Endothelial cell of umbilical vein (primary cell): ENCODE measurements around the gene SPAG4. TPM values are rescaled to one million over a fixed set of nuclear protein-coding genes. Genes with fewer than 3 reads are reported as not detected.

ENCODE experiments used
- BruUV-seq: library from RNA; stranded (reverse); fragments of 400-500 nt; replicated peaks from 2 replicates; lab custom pipeline; 2021; lab: Mats Ljungman, UMichigan
- CTCF ChIA-PET: fragments of 300-600, 350-600 bp; sonication (Branson Sonifier 250); formaldehyde crosslinking; loops from one replicate; lab custom pipeline; 2021; ENCODE audit warnings: antibody characterized with exemption, inconsistent platforms; lab: Charles Lee
- POLR2A ChIA-PET: fragments of 300-600, 350-600 bp; sonication (Branson Sonifier 250); formaldehyde crosslinking; loops from one replicate; lab custom pipeline; 2021; ENCODE audit warnings: antibody characterized with exemption, inconsistent platforms; lab: Charles Lee
- DNase-seq: peaks from one replicate; pipeline ENCODE4 v3.0.0-alpha.2; 2011; ENCODE audit warnings: low read depth, low spot score
- FAIRE-seq: peaks from 2 replicates; lab custom pipeline; 2011; peaks lifted over from hg19 to GRCh38; lab: Jason Lieb, UNC
- H2AFZ ChIP-seq: 2 replicates; pipeline ENCODE4 v1.6.0; 2012; ENCODE audit warnings: low read depth, low read length, control low read depth, inconsistent platforms
- H3K27ac ChIP-seq: 2 replicates; pipeline ENCODE4 v1.5.1; 2011; ENCODE audit warnings: low read depth, mild to moderate bottlenecking, control low read depth, low read length, moderate library complexity; ENCODE audit not compliant: insufficient read depth
- H3K27me3 ChIP-seq, 2 experiments: 2 replicates each; pipeline versions ENCODE4 v1.6.0 to v1.6.1; 2011; ENCODE audit warnings: low read length in 2 of 2, mixed read lengths in 1 of 2; ENCODE audit not compliant: control insufficient read depth in 2 of 2, insufficient read depth in 2 of 2
- H3K36me3 ChIP-seq, 2 experiments: 2 replicates in 1 of 2; 3 replicates in 1 of 2; pipeline ENCODE4 v1.5.1; 2011; ENCODE audit warnings: low read length in 2 of 2, mild to moderate bottlenecking in 1 of 2, moderate library complexity in 1 of 2; ENCODE audit not compliant: control insufficient read depth in 2 of 2, insufficient read depth in 2 of 2; ENCODE audit errors: extremely low read depth in 1 of 2
- H3K4me1 ChIP-seq: 3 replicates; pipeline ENCODE4 v1.5.1; 2011; ENCODE audit warnings: mild to moderate bottlenecking, low read length; ENCODE audit not compliant: control insufficient read depth, insufficient read depth; ENCODE audit errors: extremely low read depth
- H3K4me2 ChIP-seq: 2 replicates; pipeline ENCODE4 v1.6.1; 2011; ENCODE audit warnings: low read length, control low read depth, mixed read lengths; ENCODE audit not compliant: insufficient read depth
- H3K4me3 ChIP-seq, 3 experiments: fragments of 200-600 bp in 1 of 3; sonication (generic), shearing (Covaris generic) in 1 of 3; replicated peaks in 1 of 3; 2 replicates each; pipeline ENCODE4 v1.5.1; 2011 to 2016; ENCODE audit warnings: control low read depth in 3 of 3, low read length in 3 of 3, mild to moderate bottlenecking in 2 of 3, inconsistent platforms in 1 of 3, low read depth in 1 of 3, moderate library complexity in 1 of 3; ENCODE audit not compliant: insufficient read depth in 1 of 3
- H3K79me2 ChIP-seq: 2 replicates; pipeline ENCODE4 v1.6.0; 2012; ENCODE audit warnings: low read length, inconsistent platforms; ENCODE audit not compliant: control insufficient read depth, insufficient read depth
- H3K9ac ChIP-seq: replicated peaks from 2 replicates; pipeline ENCODE3; 2011; ENCODE audit warnings: low read length, control low read depth; ENCODE audit not compliant: insufficient read depth; ENCODE audit errors: extremely low read depth
- H3K9me1 ChIP-seq: replicated peaks from 3 replicates; pipeline ENCODE4 v1.6.0; 2011; ENCODE audit warnings: mild to moderate bottlenecking, low read length; ENCODE audit not compliant: control insufficient read depth, insufficient read depth; ENCODE audit errors: extremely low read depth
- H3K9me3 ChIP-seq: replicated peaks from 2 replicates; pipeline ENCODE4 v1.5.1; 2012; ENCODE audit warnings: low read length, inconsistent platforms; ENCODE audit not compliant: control insufficient read depth, insufficient read depth
- H4K20me1 ChIP-seq: replicated peaks from 2 replicates; pipeline ENCODE3; 2011; ENCODE audit warnings: mild to moderate bottlenecking, low read length; ENCODE audit not compliant: control insufficient read depth, insufficient read depth; ENCODE audit errors: extremely low read depth
- CTCF ChIP-seq, 2 donors: IDR thresholded peaks; 1 replicate in 1 of 2; 2 replicates in 1 of 2; pipeline ENCODE4 v1.5.1; 2011; ENCODE audit warnings: low read length in 2 of 2, mild to moderate bottlenecking in 2 of 2, moderate library complexity in 2 of 2, control low read depth in 1 of 2, inconsistent platforms in 1 of 2, low read depth in 1 of 2; ENCODE audit not compliant: insufficient read depth in 1 of 2; ENCODE audit errors: extremely low read depth in 1 of 2
- EZH2 ChIP-seq: IDR thresholded peaks from 2 replicates; pipeline ENCODE4 v1.6.1; 2012; ENCODE audit warnings: borderline replicate concordance, low read depth, mild to moderate bottlenecking, moderate library complexity, low read length, inconsistent platforms; ENCODE audit not compliant: severe bottlenecking
- FOS ChIP-seq: IDR thresholded peaks from 2 replicates; pipeline ENCODE4 v1.6.1; 2011; ENCODE audit warnings: mild to moderate bottlenecking, low read length, moderate library complexity, borderline replicate concordance; ENCODE audit not compliant: insufficient read depth
- GATA2 ChIP-seq: IDR thresholded peaks from 2 replicates; pipeline ENCODE4 v1.7.0; 2011; ENCODE audit warnings: low read depth, mild to moderate bottlenecking, moderate library complexity, mixed read lengths, low read length; ENCODE audit not compliant: insufficient read length, insufficient read depth
- JUN ChIP-seq: IDR thresholded peaks from 2 replicates; pipeline ENCODE4 v1.6.1; 2011; ENCODE audit warnings: borderline replicate concordance, low read depth; ENCODE audit not compliant: insufficient read length, insufficient read depth
- MAX ChIP-seq: IDR thresholded peaks from 2 replicates; pipeline ENCODE4 v1.6.1; 2011; ENCODE audit not compliant: insufficient read depth, insufficient read length
- MYC ChIP-seq: IDR thresholded peaks from one replicate; pipeline ENCODE4 v1.6.1; 2011; ENCODE audit warnings: mild to moderate bottlenecking, low read depth, low read length
- POLR2A ChIP-seq: IDR thresholded peaks from 2 replicates; pipeline ENCODE4 v1.6.1; 2012; ENCODE audit warnings: low read depth, mild to moderate bottlenecking, control low read depth, low read length
- POLR2AphosphoS5 ChIP-seq: IDR thresholded peaks from 2 replicates; pipeline ENCODE4 v1.6.1; 2012; ENCODE audit warnings: low read depth, mild to moderate bottlenecking, control low read depth, low read length, moderate library complexity; ENCODE audit not compliant: insufficient read depth
- dilution Hi-C: fragments of 300-500 bp; cut with MboI; formaldehyde crosslinking; loops from one replicate; pipeline ENCODE4 v1.15.0; 2019; ENCODE audit warnings: low sequenced_read_pairs; ENCODE audit not compliant: extremely low pct_ligation_motif_present
- intact Hi-C: fragments of 100-400 bp; cut with micrococcal nuclease; formaldehyde crosslinking; loops from one replicate; pipeline ENCODE4 v1.10.0; 2022
- polyA plus RNA-seq, 4 experiments: library from polyadenylated mRNA; depleted of rRNA in 3 of 4; stranded (reverse) in 3 of 4; unstranded in 1 of 4; fragments of >200 nt; gene quantifications; 2 replicates each; pipeline versions ENCODE4 v1.2.1 to v1.2.3, GENCODE V29; 2011 to 2012; ENCODE audit warnings: missing spikeins in 1 of 4
- total RNA-seq: library from RNA; stranded (reverse); gene quantifications from 2 replicates; pipeline ENCODE4 v1.2.3, GENCODE V29; 2021

The SPAG4 gene
- total and polyA plus RNA-seq, 2 donors (not counting 3 experiments of a cell fraction or from before 2014, with no cell fraction given): 3.7 to 9.5 TPM

- intact Hi-C loops: no loop called here
- Histone ChIP-seq H4K20me1 (peaks cover 7% of the 10 kb centered on the region), H3K4me2 (no peak overlapping the region), H3K27ac (no peak overlapping the region), H3K36me3 (peaks cover 8 to 10% of the 10 kb centered on the region in 2 experiments), H3K9me3 (no peaks in the 10 kb centered on the region), H3K9ac (no peak overlapping the region), H2AFZ (no peak overlapping the region), H3K79me2 (peaks cover 81% of the 10 kb centered on the region), H3K27me3 (no peaks in the 10 kb centered on the region), H3K9me1 (no peaks in the 10 kb centered on the region), H3K4me3 (no peak overlapping the region), H3K4me1 (no peaks in the 10 kb centered on the region)
- POLR2A ChIA-PET: no interaction called here
- CTCF ChIA-PET: interaction anchor here (0.6 to 1.0 kb wide), 2 partner anchors 12 to 186 kb away, joined by 3 read pairs; no protein-coding TSS in a partner anchor
- dilution Hi-C loops: no loop called here
- DNase-seq (peak; percentile 20), FAIRE-seq (no peak)
- no TSS peak for BruUV-seq
- TF ChIP-seq JUN (no peak), CTCF (IDR thresholded peaks at IDR 0.05; ENCODE audit: extremely low read depth in 1 of 2, insufficient read depth in 1 of 2, low read depth in 1 of 2, low read length in 2 of 2) (no peak)
Measured at GRCh38 chr20:35648836-35649235, 33.2 kb downstream of the SPAG4 start.

DNA sequence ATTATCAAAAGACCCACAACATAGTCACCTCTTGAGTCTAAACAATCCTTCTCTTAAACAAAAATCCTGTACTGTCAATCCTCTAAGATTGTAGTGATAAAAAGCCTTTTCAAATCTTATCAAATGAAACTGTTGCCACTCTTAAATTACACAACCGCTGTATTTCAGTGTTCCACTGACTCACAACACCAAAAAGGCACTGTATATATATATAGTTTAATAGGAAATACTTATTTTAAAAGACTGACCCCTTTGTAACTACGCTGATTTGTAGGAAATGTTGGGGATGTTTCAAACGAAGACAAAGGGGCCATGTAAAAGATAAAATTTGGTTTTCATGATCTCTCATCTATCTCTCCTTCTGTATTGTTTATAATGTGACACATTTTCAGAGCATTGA lies 35.0 kb downstream of the SPAG4 start:
- Histone ChIP-seq H3K9me3 (no peaks in the 10 kb centered on the region), H3K27ac (no peak overlapping the region), H3K9me1 (no peaks in the 10 kb centered on the region), H3K36me3 (peaks cover 19 to 21% of the 10 kb centered on the region in 2 experiments), H3K79me2 (peaks cover 87% of the 10 kb centered on the region), H3K4me3 (no peak overlapping the region), H3K4me1 (no peaks in the 10 kb centered on the region), H3K4me2 (no peak overlapping the region), H2AFZ (no peak overlapping the region), H3K9ac (no peak overlapping the region), H4K20me1 (peaks cover 10% of the 10 kb centered on the region), H3K27me3 (no peaks in the 10 kb centered on the region)
- ChIA-PET POLR2A (no interaction called here), CTCF (no interaction called here)
- FAIRE-seq (no peak), DNase-seq (no peak)
- TF ChIP-seq FOS (no peak), MYC (no peak), POLR2A (no peak), EZH2 (no peak), JUN (no peak), CTCF (IDR thresholded peaks at IDR 0.05; ENCODE audit: extremely low read depth in 1 of 2, insufficient read depth in 1 of 2, low read depth in 1 of 2, low read length in 2 of 2) (no peak), GATA2 (no peak), MAX (no peak), POLR2AphosphoS5 (no peak)
- dilution Hi-C loops: no loop called here
- intact Hi-C loops: no loop called here
- no TSS peak for BruUV-seq
